Caco-2 (cell line): ENCODE results near the gene PGBD5. TPM values are rescaled to one million over a fixed set of nuclear protein-coding genes. Genes with fewer than 3 reads are reported as not detected.

ENCODE experiments used
- BruUV-seq: library from RNA; stranded (reverse); fragments of 400-500 nt; replicated peaks from 2 replicates; lab custom pipeline; 2021; lab: Mats Ljungman, UMichigan
- CTCF ChIA-PET: fragments of 300-600 bp; sonication (Branson Sonifier 250); formaldehyde crosslinking; loops from one replicate; lab custom pipeline; 2022; ENCODE audit warnings: antibody characterized with exemption; lab: Charles Lee
- POLR2A ChIA-PET: fragments of 300-600 bp; sonication (Branson Sonifier 250); formaldehyde crosslinking; loops from one replicate; lab custom pipeline; 2022; ENCODE audit warnings: antibody characterized with exemption; lab: Charles Lee
- DNase-seq, 2 experiments: peaks; one replicate each; pipeline versions ENCODE4 v3.0.0 to v3.0.0-alpha.2; 2020 to 2022
- H3K27me3 ChIP-seq: replicated peaks from 2 replicates; pipeline ENCODE4 v1.6.0; 2011; ENCODE audit warnings: low read length; ENCODE audit not compliant: control insufficient read depth, insufficient read depth
- H3K36me3 ChIP-seq: 2 replicates; pipeline ENCODE4 v1.5.1; 2011; ENCODE audit warnings: low read length; ENCODE audit not compliant: control insufficient read depth, insufficient read depth
- H3K4me1 ChIP-seq: fragments of 250-450 bp; sonication (Bioruptor Pico); 2 replicates; pipeline ENCODE4 v1.5.1; 2020; ENCODE audit warnings: mild to moderate bottlenecking
- H3K4me3 ChIP-seq: 2 replicates; pipeline ENCODE4 v1.5.1; 2011; ENCODE audit warnings: low read depth, mild to moderate bottlenecking, control low read depth, low read length
- H3K9me3 ChIP-seq: fragments of 250-450 bp; sonication (Bioruptor Pico); 2 replicates; pipeline ENCODE4 v1.5.1; 2020; ENCODE audit warnings: mild to moderate bottlenecking, moderate library complexity
- H3K27ac Mint-ChIP-seq: one replicate; pipeline ENCODE4 v1.8.0; 2022; ENCODE audit warnings: mixed read lengths; ENCODE audit not compliant: unreplicated experiment
- H3K27me3 Mint-ChIP-seq: one replicate; pipeline ENCODE4 v1.8.0; 2022; ENCODE audit warnings: mixed read lengths; ENCODE audit not compliant: insufficient read depth, unreplicated experiment
- H3K36me3 Mint-ChIP-seq: one replicate; pipeline ENCODE4 v1.8.0; 2022; ENCODE audit warnings: mild to moderate bottlenecking, mixed read lengths; ENCODE audit not compliant: insufficient read depth, unreplicated experiment
- H3K4me1 Mint-ChIP-seq: one replicate; pipeline ENCODE4 v1.8.0; 2022; ENCODE audit warnings: low read depth, mixed read lengths; ENCODE audit not compliant: unreplicated experiment
- H3K4me3 Mint-ChIP-seq: one replicate; pipeline ENCODE4 v1.8.0; 2022; ENCODE audit warnings: mild to moderate bottlenecking, moderate library complexity, mixed read lengths; ENCODE audit not compliant: unreplicated experiment
- H3K9me3 Mint-ChIP-seq: one replicate; pipeline ENCODE4 v1.8.0; 2022; ENCODE audit warnings: mixed read lengths; ENCODE audit not compliant: unreplicated experiment
- CTCF ChIP-seq, 2 experiments: fragments of 200-600 bp in 1 of 2; IDR thresholded peaks; 1 replicate in 1 of 2; 2 replicates in 1 of 2; pipeline versions ENCODE4 v1.5.1 to v1.8.0; 2011 to 2022; ENCODE audit warnings: antibody characterized with exemption in 1 of 2, control low read depth in 1 of 2, inconsistent platforms in 1 of 2, low read depth in 1 of 2, low read length in 1 of 2, mild to moderate bottlenecking in 1 of 2, moderate library complexity in 1 of 2; ENCODE audit not compliant: insufficient read depth in 1 of 2, severe bottlenecking in 1 of 2, unreplicated experiment in 1 of 2
- intact Hi-C: fragments of 100-400 bp; cut with micrococcal nuclease; formaldehyde crosslinking; loops from one replicate; pipeline ENCODE4 v1.10.0; 2022; ENCODE audit not compliant: unreplicated experiment
- total RNA-seq: library from RNA; stranded (reverse); gene quantifications from 2 replicates; pipeline ENCODE4 v1.2.3, GENCODE V29; 2022

The PGBD5 gene
- total RNA-seq, 1 experiment from 2014 or later, result 2.4 TPM

DNA sequence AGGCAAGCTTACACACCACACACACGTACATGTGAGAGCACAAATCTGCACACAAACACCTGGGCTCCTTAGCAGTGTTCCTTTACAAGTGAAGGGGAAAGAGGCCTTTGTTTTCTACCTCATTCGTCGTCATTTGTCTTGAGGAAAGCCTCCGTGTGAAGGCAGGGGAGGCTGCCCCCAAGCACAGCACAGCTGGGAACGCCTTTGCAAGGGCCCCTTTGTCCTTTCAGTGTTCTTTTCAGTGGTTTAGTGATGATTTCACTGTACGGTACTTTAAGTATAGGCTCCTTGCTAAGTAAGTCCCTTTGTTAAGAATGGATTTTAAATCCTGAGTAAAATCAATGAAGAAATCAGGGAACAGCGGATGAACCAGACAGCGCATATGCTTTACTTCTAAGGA, 94.1 kb downstream of the PGBD5 start:
- no peaks in the 10 kb centered on the region for H3K27me3 Mint-ChIP-seq
- Histone ChIP-seq H3K9me3 (no peaks in the 10 kb centered on the region), H3K36me3 (no peaks in the 10 kb centered on the region), H3K4me3 (no peak overlapping the region), H3K4me1 (no peaks in the 10 kb centered on the region), H3K27me3 (no peaks in the 10 kb centered on the region)
- H3K4me3 Mint-ChIP-seq, result no peak overlapping the region
- no peaks in the 10 kb centered on the region for H3K36me3 Mint-ChIP-seq
- BruUV-seq, result no TSS peak
- no peak for TF ChIP-seq CTCF (IDR thresholded peaks at IDR 0.05; ENCODE audit: insufficient read depth in 1 of 2, low read depth in 1 of 2, low read length in 1 of 2, severe bottlenecking in 1 of 2, unreplicated experiment in 1 of 2)
- DNase-seq, result no peak
- intact Hi-C loops, result no loop called here
- POLR2A ChIA-PET, result no interaction called here
- no peak overlapping the region for H3K27ac Mint-ChIP-seq
- CTCF ChIA-PET, result no interaction called here
- no peaks in the 10 kb centered on the region for H3K4me1 Mint-ChIP-seq
- no peaks in the 10 kb centered on the region for H3K9me3 Mint-ChIP-seq

GRCh38 chr1:230330157-230330556, 96.0 kb downstream of the PGBD5 start:
- CTCF ChIA-PET, result no interaction called here
- H3K27me3 ChIP-seq, result no peaks in the 10 kb centered on the region
- H3K36me3 Mint-ChIP-seq, result no peaks in the 10 kb centered on the region
- no peaks in the 10 kb centered on the region for H3K27me3 Mint-ChIP-seq
- no peak for TF ChIP-seq CTCF (IDR thresholded peaks at IDR 0.05; ENCODE audit: insufficient read depth in 1 of 2, low read depth in 1 of 2, low read length in 1 of 2, severe bottlenecking in 1 of 2, unreplicated experiment in 1 of 2)
- no peaks in the 10 kb centered on the region for H3K36me3 ChIP-seq
- H3K9me3 ChIP-seq, result no peaks in the 10 kb centered on the region
- POLR2A ChIA-PET, result no interaction called here
- H3K27ac Mint-ChIP-seq, result no peak overlapping the region
- H3K4me1 Mint-ChIP-seq, result no peaks in the 10 kb centered on the region
- H3K9me3 Mint-ChIP-seq, result no peaks in the 10 kb centered on the region
- DNase-seq, result no peak
- no TSS peak for BruUV-seq
- intact Hi-C loops, result no loop called here
- H3K4me3 Mint-ChIP-seq, result no peak overlapping the region
- H3K4me3 ChIP-seq, result no peak overlapping the region
- no peaks in the 10 kb centered on the region for H3K4me1 ChIP-seq

DNA sequence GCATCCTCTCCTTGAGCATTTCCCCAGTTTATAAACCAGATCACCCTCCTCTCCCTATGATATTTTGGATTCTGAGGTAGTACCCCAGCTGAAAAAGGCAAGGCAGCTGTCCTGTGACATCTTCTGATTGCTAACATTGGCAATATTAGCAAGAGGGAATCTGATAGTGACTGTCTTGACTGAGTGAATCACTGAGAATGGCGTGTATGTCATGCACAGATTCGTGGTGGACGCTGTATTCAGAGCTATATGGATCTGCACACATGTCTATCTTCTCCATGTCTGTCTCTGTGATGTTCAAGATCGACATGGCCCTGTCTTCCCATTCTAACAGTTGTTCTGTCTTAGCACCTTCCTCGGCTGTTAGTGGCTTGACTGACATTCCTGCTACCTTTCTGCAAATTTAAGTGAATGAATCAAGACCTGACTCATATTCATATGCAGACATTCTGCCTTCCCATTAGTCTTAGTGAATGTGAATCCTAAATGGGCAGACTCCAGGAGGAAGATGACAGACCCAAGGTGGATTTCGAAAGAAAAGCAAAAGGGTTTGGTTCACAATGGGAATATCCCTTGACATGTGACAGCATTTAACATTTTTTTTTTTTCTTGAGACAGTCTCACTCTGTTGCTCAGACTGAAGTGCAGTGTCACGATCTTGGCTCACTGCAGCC, 97.7 kb downstream of the PGBD5 start:
- Histone ChIP-seq H3K36me3 (no peaks in the 10 kb centered on the region), H3K27me3 (no peaks in the 10 kb centered on the region), H3K4me3 (no peak overlapping the region), H3K9me3 (no peaks in the 10 kb centered on the region), H3K4me1 (no peaks in the 10 kb centered on the region)
- ChIA-PET CTCF (no interaction called here), POLR2A (no interaction called here)
- Mint-ChIP-seq H3K9me3 (no peaks in the 10 kb centered on the region), H3K27ac (no peak overlapping the region), H3K27me3 (no peaks in the 10 kb centered on the region), H3K4me1 (no peaks in the 10 kb centered on the region), H3K4me3 (no peak overlapping the region), H3K36me3 (no peaks in the 10 kb centered on the region)
- TF ChIP-seq CTCF (IDR thresholded peaks at IDR 0.05; ENCODE audit: insufficient read depth in 1 of 2, low read depth in 1 of 2, low read length in 1 of 2, severe bottlenecking in 1 of 2, unreplicated experiment in 1 of 2), result no peak
- BruUV-seq, result no TSS peak
- no peak for DNase-seq
- intact Hi-C loops, result no loop called here
